Inflammatory macrophage (primary cell): ENCODE results near the gene PIAS3.
"Not testable (repeated sequence)": the region's sequence is repeated elsewhere in the genome, so short reads cannot be mapped to it uniquely, and the experiment has no call there.

Source experiments
- DNase-seq, 2 donors: peaks; one replicate each; pipeline ENCODE4 v3.0.0-alpha.2; 2020 to 2022

PIAS3 gene

GRCh38 chr1:145823565-145824498, 35.0 kb downstream of the PIAS3 start, which contains the start of the genes POLR3C and RNF115:
POLR3C (plus strand) TSS chr1:145824200; CDS start chr1:145825777, 1,577 bp downstream.
RNF115 (minus strand) TSS chr1:145824095; CDS start chr1:145823873, 222 bp downstream.
- DNase-seq = peak; percentile 82 to 86

GRCh38 chr1:145822779-145823331, 36.0 kb downstream of the PIAS3 start:
- not testable (repeated sequence) for DNase-seq

GRCh38 chr1:145818095-145818494, 40.8 kb downstream of the PIAS3 start:
- not testable (repeated sequence) for DNase-seq

- not testable (repeated sequence) for DNase-seq
Measured at GRCh38 chr1:145812977-145813810, 45.7 kb downstream of the PIAS3 start.

GRCh38 chr1:145806844-145807243, 52.0 kb downstream of the PIAS3 start:
- no peak for DNase-seq

GRCh38 chr1:145806408-145806807, 52.5 kb downstream of the PIAS3 start:
- no peak for DNase-seq

GRCh38 chr1:145805057-145805456, 53.8 kb downstream of the PIAS3 start:
- no peak for DNase-seq

- DNase-seq = no peak
Measured at GRCh38 chr1:145804235-145805045, 54.4 kb downstream of the PIAS3 start.

- no peak for DNase-seq
Measured at GRCh38 chr1:145799806-145800205, 59.1 kb downstream of the PIAS3 start.
